ENCODE data around the gene DMRT3. TPM values are rescaled to one million over a fixed set of nuclear protein-coding genes. Genes with fewer than 3 reads are reported as not detected.
A peak's percentile ranks its signal among the peaks of the same experiment; 100 is the strongest.

DMRT3 gene
- polyA plus RNA-seq, 1 donor from 2014 or later, result not detected

- H3K79me2 ChIP-seq (replicated peaks; ENCODE audit: insufficient read depth, low read length), result no peaks in the 10 kb centered on the region
- H3K9me2 ChIP-seq (ENCODE audit: insufficient read depth, low read length), result no peaks in the 10 kb centered on the region
- H3F3A ChIP-seq (ENCODE audit: insufficient read depth, low read length, poor library complexity, severe bottlenecking), result no peaks in the 10 kb centered on the region
- H3K36me3 ChIP-seq (ENCODE audit: insufficient read depth, low read length), result no peaks in the 10 kb centered on the region
- no peak overlapping the region for H3K4me2 ChIP-seq (ENCODE audit: low read length)
- TF ChIP-seq SMC3 (conservative IDR thresholded peaks at IDR 0.05; ENCODE audit: poor library complexity) (no peak), EP300 (conservative IDR thresholded peaks at IDR 0.05; ENCODE audit: poor library complexity, severe bottlenecking) (no peak), POLR2AphosphoS5 (IDR thresholded peaks at IDR 0.05) (peak; percentile 5), MXI1 (conservative IDR thresholded peaks at IDR 0.05; ENCODE audit: poor library complexity, severe bottlenecking) (no peak), TAF1 (IDR thresholded peaks at IDR 0.05; ENCODE audit: low read depth) (no peak), EZH2 (IDR thresholded peaks at IDR 0.05; ENCODE audit: borderline replicate concordance, insufficient read depth, low read length, poor library complexity, severe bottlenecking) (no peak), CTCF (IDR thresholded peaks at IDR 0.05; ENCODE audit: poor library complexity, severe bottlenecking) (no peak), RAD21 (conservative IDR thresholded peaks at IDR 0.05) (no peak)
- H3K4me3 ChIP-seq (ENCODE audit: low read length), result no peak overlapping the region
- no peaks in the 10 kb centered on the region for H4K20me1 ChIP-seq (ENCODE audit: insufficient read depth)
- H2AFZ ChIP-seq (ENCODE audit: low read depth, low read length), result no peak overlapping the region
- no peak overlapping the region for H3K27ac ChIP-seq (ENCODE audit: low read length)
- H3K9ac ChIP-seq (ENCODE audit: low read length), result no peak overlapping the region
- H3K9me3 ChIP-seq (ENCODE audit: low read length), result no peaks in the 10 kb centered on the region
- peaks cover 99% of the 10 kb centered on the region for H3K27me3 ChIP-seq (ENCODE audit: insufficient read depth, low read depth, low read length)
Measured at GRCh38 chr9:973295-973834, 3.1 kb upstream of the DMRT3 start.

- H3K9me2 ChIP-seq (ENCODE audit: insufficient read depth, low read length), result no peaks in the 10 kb centered on the region
- no peaks in the 10 kb centered on the region for H3K36me3 ChIP-seq (ENCODE audit: insufficient read depth, low read length)
- no peaks in the 10 kb centered on the region for H3K9me3 ChIP-seq (ENCODE audit: low read length)
- H3K27ac ChIP-seq (ENCODE audit: low read length), result no peak overlapping the region
- TF ChIP-seq RAD21 (conservative IDR thresholded peaks at IDR 0.05) (no peak), POLR2AphosphoS5 (IDR thresholded peaks at IDR 0.05) (peak; percentile 14)
- no peak overlapping the region for H2AFZ ChIP-seq (ENCODE audit: low read depth, low read length)
- H3K4me3 ChIP-seq (ENCODE audit: low read length), result no peak overlapping the region
- peaks cover 99% of the 10 kb centered on the region for H3K27me3 ChIP-seq (ENCODE audit: insufficient read depth, low read depth, low read length)
- no peaks in the 10 kb centered on the region for H3K79me2 ChIP-seq (replicated peaks; ENCODE audit: insufficient read depth, low read length)
- H3F3A ChIP-seq (ENCODE audit: insufficient read depth, low read length, poor library complexity, severe bottlenecking), result no peaks in the 10 kb centered on the region
- H4K20me1 ChIP-seq (ENCODE audit: insufficient read depth), result no peaks in the 10 kb centered on the region
- no peak overlapping the region for H3K4me2 ChIP-seq (ENCODE audit: low read length)
- no peak overlapping the region for H3K9ac ChIP-seq (ENCODE audit: low read length)
Measured at GRCh38 chr9:974031-974995, 2.1 kb upstream of the DMRT3 start.

GRCh38 chr9:974996-975739 is 1.3 kb upstream of the DMRT3 start:
- H3F3A ChIP-seq (ENCODE audit: insufficient read depth, low read length, poor library complexity, severe bottlenecking), result no peaks in the 10 kb centered on the region
- no peak for TF ChIP-seq RAD21 (conservative IDR thresholded peaks at IDR 0.05)
- TF ChIP-seq POLR2AphosphoS5 (IDR thresholded peaks at IDR 0.05), result peak; percentile 1
- TF ChIP-seq TAF1 (IDR thresholded peaks at IDR 0.05; ENCODE audit: low read depth), result no peak
- H4K20me1 ChIP-seq (ENCODE audit: insufficient read depth), result no peaks in the 10 kb centered on the region
- H3K79me2 ChIP-seq (replicated peaks; ENCODE audit: insufficient read depth, low read length), result no peaks in the 10 kb centered on the region
- no peak overlapping the region for H3K4me3 ChIP-seq (ENCODE audit: low read length)
- H3K9me2 ChIP-seq (ENCODE audit: insufficient read depth, low read length), result no peaks in the 10 kb centered on the region
- H3K36me3 ChIP-seq (ENCODE audit: insufficient read depth, low read length), result no peaks in the 10 kb centered on the region
- H2AFZ ChIP-seq (ENCODE audit: low read depth, low read length), result no peak overlapping the region
- no peaks in the 10 kb centered on the region for H3K9me3 ChIP-seq (ENCODE audit: low read length)
- no peak overlapping the region for H3K27ac ChIP-seq (ENCODE audit: low read length)
- H3K9ac ChIP-seq (ENCODE audit: low read length), result no peak overlapping the region
- peaks cover 99% of the 10 kb centered on the region for H3K27me3 ChIP-seq (ENCODE audit: insufficient read depth, low read depth, low read length)
- no peak overlapping the region for H3K4me2 ChIP-seq (ENCODE audit: low read length)

Measured in neural cell (in vitro differentiated cells).